Neuronal stem cell (in vitro differentiated cells): Measurements from ENCODE around the gene GJB5.
A peak's percentile ranks its signal among the peaks of the same experiment; 100 is the strongest.

Experiments
- DNase-seq: peaks from one replicate; pipeline ENCODE4 v3.0.0-alpha.2; 2013; ENCODE audit warnings: low spot score
- H2AFZ ChIP-seq: one replicate; pipeline ENCODE4 v1.6.1; 2013; ENCODE audit warnings: mild to moderate bottlenecking, low read length, inconsistent platforms
- H2AK5ac ChIP-seq: 2 replicates; pipeline ENCODE4 v1.6.1; 2013; ENCODE audit warnings: low read depth, mild to moderate bottlenecking, inconsistent platforms, low read length, moderate library complexity, mixed read lengths
- H2BK120ac ChIP-seq: 2 replicates; pipeline ENCODE4 v1.6.1; 2013; ENCODE audit warnings: low read depth, mild to moderate bottlenecking, inconsistent platforms, low read length, moderate library complexity, mixed read lengths
- H2BK12ac ChIP-seq: one replicate; pipeline ENCODE4 v1.6.1; 2013; ENCODE audit warnings: low read length, inconsistent platforms
- H2BK15ac ChIP-seq: 2 replicates; pipeline ENCODE4 v1.6.1; 2013; ENCODE audit warnings: mild to moderate bottlenecking, low read length, inconsistent platforms, mixed read lengths
- H2BK5ac ChIP-seq: one replicate; pipeline ENCODE4 v1.6.1; 2013; ENCODE audit warnings: inconsistent platforms, mild to moderate bottlenecking, low read length, moderate library complexity
- H3K14ac ChIP-seq: one replicate; pipeline ENCODE4 v1.6.1; 2013; ENCODE audit warnings: low read length, inconsistent platforms
- H3K18ac ChIP-seq: 2 replicates; pipeline ENCODE4 v1.6.1; 2013; ENCODE audit warnings: low read length, inconsistent platforms
- H3K23ac ChIP-seq: 2 replicates; pipeline ENCODE4 v1.6.1; 2013; ENCODE audit warnings: low read depth, mild to moderate bottlenecking, mixed read lengths, low read length, inconsistent platforms; ENCODE audit not compliant: poor library complexity
- H3K27ac ChIP-seq: replicated peaks from 3 replicates; pipeline ENCODE4 v1.5.1; 2013; ENCODE audit warnings: low read length, inconsistent platforms
- H3K27me3 ChIP-seq, 3 experiments: 2 replicates each; pipeline ENCODE4 v1.6.1; 2013; ENCODE audit warnings: low read length in 3 of 3, mild to moderate bottlenecking in 2 of 3, inconsistent platforms in 1 of 3, low read depth in 1 of 3, mixed read lengths in 1 of 3, moderate library complexity in 1 of 3; ENCODE audit not compliant: control insufficient read depth in 3 of 3, insufficient read depth in 3 of 3
- H3K36me3 ChIP-seq, 2 donors: replicated peaks in 1 of 2; 2 replicates each; pipeline ENCODE4 v1.6.1; 2013; ENCODE audit warnings: low read length in 2 of 2; ENCODE audit not compliant: control insufficient read depth in 2 of 2, insufficient read depth in 2 of 2
- H3K4ac ChIP-seq: 2 replicates; pipeline ENCODE4 v1.6.1; 2013; ENCODE audit warnings: inconsistent platforms, mild to moderate bottlenecking, low read length, moderate library complexity
- H3K4me1 ChIP-seq, 2 donors: 1 replicate in 1 of 2; 2 replicates in 1 of 2; pipeline ENCODE4 v1.6.1; 2013; ENCODE audit warnings: low read length in 2 of 2, low read depth in 1 of 2; ENCODE audit not compliant: control insufficient read depth in 2 of 2, insufficient read depth in 1 of 2
- H3K4me2 ChIP-seq: one replicate; pipeline ENCODE4 v1.6.1; 2013; ENCODE audit warnings: mild to moderate bottlenecking, low read length, inconsistent platforms; ENCODE audit not compliant: insufficient read depth, poor library complexity, severe bottlenecking
- H3K4me3 ChIP-seq, 2 donors: 2 replicates each; pipeline ENCODE4 v1.5.1; 2013; ENCODE audit warnings: low read length in 2 of 2, mild to moderate bottlenecking in 2 of 2, inconsistent platforms in 1 of 2, moderate library complexity in 1 of 2
- H3K79me1 ChIP-seq: one replicate; pipeline ENCODE4 v1.6.1; 2013; ENCODE audit warnings: low read depth, mild to moderate bottlenecking, inconsistent platforms, low read length, moderate library complexity
- H3K9ac ChIP-seq: one replicate; pipeline ENCODE4 v1.6.1; 2013; ENCODE audit warnings: mild to moderate bottlenecking, low read depth, low read length, inconsistent platforms; ENCODE audit not compliant: poor library complexity
- H3K9me3 ChIP-seq, 2 donors: replicated peaks in 1 of 2; 2 replicates each; pipeline versions ENCODE3 to v1.6.1; 2013; ENCODE audit warnings: low read length in 2 of 2, mild to moderate bottlenecking in 2 of 2, inconsistent platforms in 1 of 2, low read depth in 1 of 2, mixed read lengths in 1 of 2, moderate library complexity in 1 of 2; ENCODE audit not compliant: control insufficient read depth in 2 of 2, insufficient read depth in 1 of 2
- H4K8ac ChIP-seq: one replicate; pipeline ENCODE4 v1.6.1; 2013; ENCODE audit warnings: low read depth, mild to moderate bottlenecking, inconsistent platforms, low read length, moderate library complexity
- H4K91ac ChIP-seq: one replicate; pipeline ENCODE4 v1.6.1; 2013; ENCODE audit warnings: low read length, low read depth, mild to moderate bottlenecking, inconsistent platforms; ENCODE audit not compliant: poor library complexity
- WGBS, 2 donors: extraction: QIAGEN DNeasy Blood & Tissue Kit; methylation state at CpG; one replicate each; pipeline ENCODE4 v1.1.7; 2013; ENCODE audit warnings: missing lambda C conversion rate in 2 of 2, mixed read lengths in 1 of 2; ENCODE audit not compliant: insufficient read length in 2 of 2, insufficient replicate concordance in 1 of 2; ENCODE audit errors: extremely low coverage in 2 of 2; 5-methylcytosine and 5-hydroxymethylcytosine counted together

Gene GJB5

DNA sequence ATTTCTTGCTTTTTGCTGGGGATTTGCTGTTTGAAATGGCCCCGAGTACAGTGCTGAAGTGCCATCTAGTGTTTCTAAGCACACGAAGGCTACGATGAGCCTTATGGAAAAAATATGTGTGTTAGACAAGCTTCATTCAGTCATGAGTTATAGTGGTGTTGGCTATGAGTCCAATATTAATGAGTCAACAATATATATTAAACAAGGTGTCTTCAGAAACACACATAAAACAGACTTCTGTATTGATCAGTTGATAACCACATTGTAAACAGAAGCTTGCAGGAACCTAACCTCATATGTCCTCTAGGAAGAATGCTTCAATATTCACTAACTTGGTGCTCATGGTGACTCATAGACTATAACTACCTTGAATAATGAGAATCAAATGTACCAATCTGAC is 1.7 kb upstream of the GJB5 start:
- no peak overlapping the region for H2BK12ac ChIP-seq
- DNase-seq, result no peak
- H3K23ac ChIP-seq, result no peak overlapping the region
- H3K27ac ChIP-seq, result no peak overlapping the region
- no peaks in the 10 kb centered on the region for H3K79me1 ChIP-seq
- H4K8ac ChIP-seq, result no peak overlapping the region
- H2BK5ac ChIP-seq, result no peak overlapping the region
- no peaks in the 10 kb centered on the region for H3K9me3 ChIP-seq
- H3K14ac ChIP-seq, result no peak overlapping the region
- no peak overlapping the region for H3K4me3 ChIP-seq
- no peak overlapping the region for H3K4ac ChIP-seq
- no peak overlapping the region for H2AFZ ChIP-seq
- H3K4me2 ChIP-seq, result no peak overlapping the region
- no peaks in the 10 kb centered on the region for H3K36me3 ChIP-seq
- H3K9ac ChIP-seq, result no peak overlapping the region
- no peak overlapping the region for H2BK120ac ChIP-seq
- H4K91ac ChIP-seq, result no peak overlapping the region
- WGBS, 2 donors, result no CpG with 5 or more reads among the region's 3 CpGs
- H3K27me3 ChIP-seq, result peaks cover 0 to 49% (median 0%) of the 10 kb centered on the region in 3 experiments
- H3K18ac ChIP-seq, result no peak overlapping the region
- H2BK15ac ChIP-seq, result no peak overlapping the region
- H3K4me1 ChIP-seq, result peaks cover 0 to 14% of the 10 kb centered on the region in 2 donors
- no peak overlapping the region for H2AK5ac ChIP-seq

DNA sequence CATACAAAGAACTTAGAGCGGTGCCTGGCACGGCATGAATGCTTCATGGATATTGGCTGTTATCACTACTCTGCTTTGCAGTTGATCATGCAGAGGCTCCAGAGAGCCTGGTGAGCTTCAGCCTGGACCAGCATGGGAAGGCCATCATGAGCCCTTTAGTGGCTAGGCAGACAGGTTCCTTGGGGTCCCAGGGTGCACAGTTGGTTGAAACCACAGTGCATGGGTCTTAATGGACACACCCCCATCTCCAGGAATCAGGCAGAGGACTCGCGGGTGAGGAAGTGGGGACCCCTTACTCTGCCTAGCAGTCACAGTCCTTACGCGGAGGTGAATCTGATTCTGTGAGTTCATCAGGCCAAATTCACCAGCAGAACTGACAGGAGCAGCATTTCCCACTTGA is 1.1 kb downstream of the GJB5 start:
- H3K27me3 ChIP-seq, result peaks cover 0 to 34% (median 0%) of the 10 kb centered on the region in 3 experiments

DNA sequence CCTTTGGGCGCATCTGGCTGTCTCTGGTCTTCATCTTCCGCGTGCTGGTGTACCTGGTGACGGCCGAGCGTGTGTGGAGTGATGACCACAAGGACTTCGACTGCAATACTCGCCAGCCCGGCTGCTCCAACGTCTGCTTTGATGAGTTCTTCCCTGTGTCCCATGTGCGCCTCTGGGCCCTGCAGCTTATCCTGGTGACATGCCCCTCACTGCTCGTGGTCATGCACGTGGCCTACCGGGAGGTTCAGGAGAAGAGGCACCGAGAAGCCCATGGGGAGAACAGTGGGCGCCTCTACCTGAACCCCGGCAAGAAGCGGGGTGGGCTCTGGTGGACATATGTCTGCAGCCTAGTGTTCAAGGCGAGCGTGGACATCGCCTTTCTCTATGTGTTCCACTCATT is 2.5 kb downstream of the GJB5 start:
- Histone ChIP-seq H2BK12ac (no peak overlapping the region), H3K4me1 (peaks cover 0 to 5% of the 10 kb centered on the region in 2 donors), H3K4me2 (no peak overlapping the region), H3K4me3 (no peak overlapping the region), H2AFZ (no peak overlapping the region), H3K79me1 (no peaks in the 10 kb centered on the region), H3K9me3 (no peaks in the 10 kb centered on the region), H3K23ac (no peak overlapping the region), H2AK5ac (no peak overlapping the region), H3K18ac (no peak overlapping the region), H3K36me3 (no peaks in the 10 kb centered on the region), H3K27me3 (peaks cover 0 to 28% (median 0%) of the 10 kb centered on the region in 3 experiments), H3K14ac (no peak overlapping the region), H4K91ac (no peak overlapping the region), H4K8ac (no peak overlapping the region), H3K9ac (no peak overlapping the region), H3K27ac (no peak overlapping the region), H2BK120ac (no peak overlapping the region), H2BK5ac (no peak overlapping the region), H2BK15ac (no peak overlapping the region), H3K4ac (no peak overlapping the region)
- DNase-seq, result no peak
- WGBS, 2 donors, result no CpG with 5 or more reads among the region's 21 CpGs

More for the DNA sequence above, 1.1 kb downstream of the GJB5 start:
- H3K4me3 ChIP-seq, result no peak overlapping the region
- no peak overlapping the region for H2BK5ac ChIP-seq
- H3K4me2 ChIP-seq, result no peak overlapping the region
- H3K4me1 ChIP-seq, result peaks cover 0 to 8% of the 10 kb centered on the region in 2 donors
- no peak overlapping the region for H4K91ac ChIP-seq
- no peak for DNase-seq
- H4K8ac ChIP-seq, result no peak overlapping the region
- H2BK12ac ChIP-seq, result no peak overlapping the region
- H3K79me1 ChIP-seq, result no peaks in the 10 kb centered on the region
- H3K9me3 ChIP-seq, result no peaks in the 10 kb centered on the region
- no peaks in the 10 kb centered on the region for H3K36me3 ChIP-seq
- H3K23ac ChIP-seq, result no peak overlapping the region
- no peak overlapping the region for H3K9ac ChIP-seq
- H2AK5ac ChIP-seq, result no peak overlapping the region
- H3K27ac ChIP-seq, result no peak overlapping the region
- peak overlapping the region; percentile 42 for H3K14ac ChIP-seq
- H3K4ac ChIP-seq, result no peak overlapping the region
- no peak overlapping the region for H2AFZ ChIP-seq
- H2BK120ac ChIP-seq, result no peak overlapping the region
- no peak overlapping the region for H3K18ac ChIP-seq
- H2BK15ac ChIP-seq, result no peak overlapping the region
- WGBS, 2 donors, result no CpG with 5 or more reads among the region's 6 CpGs

DNA sequence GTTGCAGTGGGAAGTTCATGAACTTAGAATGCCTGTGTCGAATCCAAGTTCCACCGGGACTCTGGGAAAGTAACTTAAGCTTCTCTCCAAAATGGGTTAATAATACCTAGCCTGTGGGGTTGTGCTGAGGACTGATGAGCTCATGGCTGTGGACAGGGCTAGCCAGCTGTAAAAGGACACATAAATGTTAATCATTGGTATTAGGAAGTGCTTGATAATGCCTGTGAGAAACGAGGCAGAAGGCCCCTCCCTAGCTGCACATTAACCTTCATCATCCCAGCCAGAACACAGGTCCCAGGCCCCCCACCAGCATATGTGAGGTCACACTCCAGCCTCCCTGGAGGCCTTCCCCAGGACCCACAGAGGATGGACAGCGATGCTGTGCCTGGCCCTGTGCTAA is 3.9 kb downstream of the GJB5 start:
- WGBS, 2 donors, result no CpG with 5 or more reads among the region's 4 CpGs
- H3K9ac ChIP-seq, result no peak overlapping the region
- no peak overlapping the region for H3K4ac ChIP-seq
- H3K14ac ChIP-seq, result no peak overlapping the region
- no peaks in the 10 kb centered on the region for H3K9me3 ChIP-seq
- H3K27me3 ChIP-seq, result peaks cover 0 to 19% (median 0%) of the 10 kb centered on the region in 3 experiments
- no peaks in the 10 kb centered on the region for H3K79me1 ChIP-seq
- no peak overlapping the region for H2AK5ac ChIP-seq
- no peak overlapping the region for H2BK120ac ChIP-seq
- H3K4me2 ChIP-seq, result no peak overlapping the region
- no peak overlapping the region for H2BK15ac ChIP-seq
- no peak overlapping the region for H4K91ac ChIP-seq
- H3K4me3 ChIP-seq, result no peak overlapping the region
- no peak for DNase-seq
- H3K18ac ChIP-seq, result no peak overlapping the region
- peaks cover 0 to 5% of the 10 kb centered on the region in 2 donors for H3K4me1 ChIP-seq
- no peak overlapping the region for H3K23ac ChIP-seq
- no peak overlapping the region for H3K27ac ChIP-seq
- no peak overlapping the region for H4K8ac ChIP-seq
- no peak overlapping the region for H2BK12ac ChIP-seq
- no peaks in the 10 kb centered on the region for H3K36me3 ChIP-seq
- H2BK5ac ChIP-seq, result no peak overlapping the region
- H2AFZ ChIP-seq, result no peak overlapping the region
